Activated CD4-positive, alpha-beta T cell treated with anti-CD3 and anti-CD28 coated beads, Interleukin-2, amount 50 U/mL, for 16 hours (primary cell): ENCODE data around the gene HERC6.
"Not testable (repeated sequence)": the region's sequence is repeated elsewhere in the genome, so short reads cannot be mapped to it uniquely, and the experiment has no call there.

Experiments
- DNase-seq: peaks from one replicate; pipeline ENCODE4 v3.0.0-alpha.2; 2020

The HERC6 gene

GRCh38 chr4:88391703-88392102 lies 13.1 kb downstream of the HERC6 start:
- no peak for DNase-seq

GRCh38 chr4:88396681-88397080 lies 18.0 kb downstream of the HERC6 start:
- no peak for DNase-seq

DNA sequence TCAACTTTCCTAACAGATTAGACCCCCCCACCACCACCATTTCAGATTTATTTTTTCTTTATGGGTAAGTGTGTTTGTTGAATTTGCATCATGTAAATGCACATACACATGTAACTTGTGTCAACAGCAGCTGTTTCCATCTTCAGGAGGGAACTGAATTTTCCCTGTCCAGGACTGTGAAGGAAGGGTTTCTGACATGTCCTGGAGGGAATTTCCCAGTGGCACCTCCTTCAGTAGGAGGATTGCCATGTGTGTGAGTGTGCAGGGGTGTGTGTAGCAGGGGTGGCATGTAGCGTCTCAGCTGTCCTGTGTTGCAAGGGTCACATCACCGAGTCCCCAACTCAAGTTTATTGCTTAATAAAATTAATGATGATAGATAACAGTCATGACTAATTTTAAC lies 19.7 kb downstream of the HERC6 start:
- DNase-seq, result no peak

DNA sequence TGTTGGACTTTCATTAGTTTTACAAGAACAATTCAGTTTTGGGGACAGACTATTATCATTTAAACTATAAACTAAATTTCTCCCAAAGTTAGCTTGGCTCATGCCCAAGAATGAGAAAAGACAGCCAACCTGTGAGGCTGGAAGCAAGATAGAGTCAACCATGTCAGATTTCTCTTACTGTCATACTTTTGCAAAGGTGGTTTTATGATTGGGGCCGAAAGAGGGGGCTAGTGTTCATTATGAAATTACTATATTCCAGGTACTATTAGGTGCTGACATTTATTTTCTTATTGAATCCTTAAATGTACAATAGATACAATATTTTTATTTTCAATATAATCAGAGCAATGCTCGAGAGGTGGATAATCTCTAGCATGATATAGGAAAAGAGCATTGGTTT lies 30.6 kb downstream of the HERC6 start:
- DNase-seq, result no peak

DNA sequence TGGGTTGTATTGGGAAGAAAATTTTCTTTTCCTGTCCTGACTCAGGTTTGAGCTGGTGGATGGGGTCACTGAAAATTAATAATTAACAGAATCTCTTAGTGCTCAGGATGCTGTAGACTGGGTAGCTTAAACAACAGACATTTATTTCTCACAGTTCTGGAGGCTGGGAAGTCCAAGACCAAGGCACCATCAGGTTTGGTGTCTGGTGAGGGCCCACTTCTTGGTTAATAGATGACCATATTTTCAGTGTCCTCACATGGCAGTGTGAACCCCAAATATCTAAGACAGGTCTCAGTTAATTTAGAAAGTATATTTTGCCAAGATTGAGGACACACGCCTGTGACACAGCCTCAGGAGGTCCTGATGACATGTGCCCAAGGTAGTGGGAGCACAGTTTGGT lies 31.1 kb downstream of the HERC6 start:
- no peak for DNase-seq

DNA sequence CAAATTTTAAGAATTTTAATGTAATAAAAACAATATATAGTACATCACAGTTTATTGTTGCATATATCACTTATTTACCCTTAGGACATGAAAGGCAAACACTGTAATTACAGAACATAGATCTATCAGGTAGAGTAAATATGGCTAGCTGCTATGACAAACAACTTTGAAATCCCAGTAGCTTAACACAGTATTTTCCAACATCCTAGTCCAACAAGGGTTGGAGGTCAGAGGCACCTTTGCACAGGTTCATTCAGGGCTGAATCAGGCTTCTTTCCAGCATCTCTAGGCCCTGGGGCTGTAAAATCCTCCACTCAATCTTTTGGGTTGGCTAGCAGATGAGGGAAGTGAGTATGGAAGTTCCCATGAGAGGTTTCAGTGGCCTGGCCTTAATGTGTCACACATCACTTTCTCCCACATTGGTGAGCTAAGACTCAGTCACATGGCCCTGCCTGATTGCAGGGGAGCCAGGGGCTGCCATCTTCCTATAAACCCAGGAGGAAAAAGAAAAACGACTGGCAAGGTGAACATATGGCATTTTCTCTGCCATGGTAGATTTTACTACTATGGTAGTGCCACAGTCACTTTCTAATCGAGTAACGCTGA lies 32.9 kb downstream of the HERC6 start:
- DNase-seq, result no peak

DNA sequence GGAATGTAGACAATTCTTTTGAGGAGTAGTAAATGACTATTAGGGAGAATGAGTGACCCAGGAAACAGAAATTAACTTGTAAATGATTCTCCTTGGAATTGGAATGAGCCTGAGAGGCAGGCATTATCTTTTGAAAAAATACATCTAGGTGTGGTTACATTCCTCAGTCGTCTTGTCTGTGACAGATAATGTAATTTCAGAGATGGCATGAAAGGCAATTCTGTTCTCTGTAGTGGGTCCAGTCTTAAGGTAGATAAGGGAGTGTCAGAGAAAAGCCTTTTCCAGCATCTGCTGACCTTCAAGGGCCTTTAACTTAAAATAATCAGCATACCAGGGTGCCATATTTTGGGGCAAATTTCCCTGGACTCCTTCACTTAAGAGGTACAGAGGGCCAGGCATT lies 35.1 kb downstream of the HERC6 start:
- no peak for DNase-seq

DNA sequence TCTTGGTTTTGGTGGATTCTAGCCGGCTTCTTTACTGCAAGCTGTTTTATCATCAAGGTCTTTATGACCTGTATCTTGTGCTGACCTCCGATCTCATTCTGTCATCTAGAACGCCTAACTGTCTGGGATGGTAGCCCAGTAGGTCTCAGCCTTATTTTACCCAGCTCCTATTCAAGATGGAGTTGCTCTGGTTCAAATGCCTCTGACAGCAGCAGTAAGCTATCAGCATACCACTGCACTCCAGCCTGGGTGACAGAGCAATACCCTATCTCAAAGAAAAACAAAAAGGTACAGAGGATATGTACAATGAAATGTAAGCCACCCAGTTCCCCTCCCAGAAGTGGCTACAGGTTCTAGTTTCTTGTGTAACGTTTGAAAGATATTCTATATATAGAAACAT lies 36.1 kb downstream of the HERC6 start:
- DNase-seq, result no peak

- DNase-seq, result no peak
Measured at GRCh38 chr4:88415982-88416381, 37.3 kb downstream of the HERC6 start.

- no peak for DNase-seq
Measured at GRCh38 chr4:88418411-88418810, 39.8 kb downstream of the HERC6 start.

- no peak for DNase-seq
Measured at GRCh38 chr4:88419874-88420273, 41.2 kb downstream of the HERC6 start.

DNA sequence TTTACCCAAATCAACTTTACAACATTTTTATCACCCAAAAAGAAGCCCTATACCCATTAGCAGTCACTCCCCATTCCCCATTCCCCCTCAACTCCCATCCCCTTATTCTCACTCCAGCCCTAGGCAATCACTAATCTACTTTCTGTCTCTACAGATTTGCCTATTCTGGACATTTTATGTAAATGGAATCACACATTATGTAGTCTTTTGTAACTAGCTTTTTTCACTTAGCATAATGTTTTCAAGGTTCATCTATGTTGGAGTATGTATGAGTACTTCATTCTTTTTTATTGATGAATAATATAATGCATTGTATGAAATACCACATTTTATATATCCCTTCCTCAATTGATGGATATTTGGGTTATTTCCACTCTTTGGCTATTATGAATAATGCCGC lies 42.2 kb downstream of the HERC6 start:
- DNase-seq, result no peak

DNA sequence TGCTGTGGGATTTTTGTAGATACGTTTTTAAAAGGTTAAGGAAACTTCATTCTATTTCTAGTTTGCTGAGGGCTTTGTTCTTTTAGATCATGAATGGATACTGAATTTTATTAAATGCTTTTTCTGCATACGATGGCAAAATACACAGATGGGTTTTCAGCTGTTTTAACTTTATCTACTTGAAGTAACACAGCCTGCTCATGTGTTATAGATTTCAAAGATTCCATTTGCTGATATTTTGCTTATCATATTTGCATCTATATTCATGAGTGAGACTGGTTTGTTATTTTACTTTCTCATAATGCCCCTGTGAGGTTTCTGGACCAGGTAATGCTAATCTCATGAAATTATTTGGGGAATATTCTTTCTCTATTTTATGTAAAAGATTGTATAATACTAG lies 43.8 kb downstream of the HERC6 start:
- DNase-seq, result no peak

DNA sequence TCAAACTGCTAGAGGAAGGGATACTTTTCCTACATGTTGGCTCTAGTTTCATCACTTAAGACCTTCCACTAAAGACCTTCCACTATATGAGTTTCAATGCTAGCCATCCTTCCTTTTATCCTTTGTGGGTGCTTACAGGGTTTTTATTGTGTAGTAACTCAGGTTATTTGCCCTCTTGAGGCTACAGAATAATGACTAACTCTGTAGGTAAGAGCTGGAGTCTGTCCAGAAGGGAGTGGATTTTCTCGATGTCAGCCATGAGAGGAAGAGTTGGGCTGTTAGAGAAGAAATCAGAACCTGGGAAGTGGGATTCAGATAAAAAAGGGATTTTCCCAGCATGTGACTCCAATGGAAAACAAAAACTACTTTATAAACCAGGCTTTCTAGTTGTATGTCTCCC lies 50.7 kb downstream of the HERC6 start:
- no peak for DNase-seq

DNA sequence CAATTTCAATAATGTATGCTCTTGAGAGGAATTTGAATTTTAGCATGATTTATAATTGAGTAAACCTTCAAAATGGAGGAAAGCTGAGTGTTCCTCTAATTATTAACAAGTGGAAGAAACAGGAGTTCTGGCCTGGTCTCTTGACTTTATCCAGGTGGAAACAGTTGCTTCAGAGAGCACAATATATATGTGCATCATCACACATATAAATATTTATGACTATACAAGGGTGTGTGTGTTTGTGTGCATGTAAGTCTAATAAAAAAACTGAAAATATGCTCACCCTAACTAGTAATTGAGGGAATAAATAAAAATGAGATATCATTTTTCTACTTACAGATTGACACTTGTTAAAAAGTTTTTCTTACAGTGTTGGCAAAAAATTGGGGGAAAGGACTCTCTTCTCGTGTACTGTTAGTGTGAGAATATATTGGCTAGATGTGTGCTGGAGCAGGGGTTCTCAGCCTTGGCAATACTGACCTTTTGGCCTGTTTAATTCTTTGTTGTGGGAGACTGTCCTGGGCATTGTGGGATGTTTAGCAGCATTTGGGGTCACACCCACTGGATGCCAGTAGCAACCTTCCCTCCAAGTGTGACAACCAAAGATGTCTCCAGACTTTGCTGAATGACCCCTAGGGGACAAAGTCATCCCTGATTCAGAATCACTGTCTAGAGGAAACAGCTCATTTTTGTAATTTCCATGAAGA lies 57.5 kb downstream of the HERC6 start:
- no peak for DNase-seq

DNA sequence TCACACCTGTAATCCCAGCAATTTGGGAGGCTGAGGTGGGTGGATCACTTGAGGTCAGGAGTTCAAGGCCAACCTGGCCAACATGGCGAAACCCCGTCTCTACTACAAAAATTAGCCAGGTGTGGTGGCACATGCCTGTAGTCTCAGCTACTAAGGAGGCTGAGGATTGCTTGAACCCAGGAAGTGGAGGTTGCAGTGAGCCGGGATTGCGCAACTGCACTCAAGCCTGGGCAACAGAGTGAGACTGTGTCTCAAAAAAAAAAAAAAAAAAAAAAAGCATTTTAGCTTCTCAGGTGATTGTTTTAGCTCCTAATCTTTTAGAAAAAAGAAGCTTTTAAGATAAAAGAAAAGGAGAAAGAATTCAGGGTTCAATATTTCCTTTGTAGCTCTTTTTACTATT lies 59.2 kb downstream of the HERC6 start:
- not testable (repeated sequence) for DNase-seq

GRCh38 chr4:88439161-88439760 lies 60.6 kb downstream of the HERC6 start:
- no peak for DNase-seq

DNA sequence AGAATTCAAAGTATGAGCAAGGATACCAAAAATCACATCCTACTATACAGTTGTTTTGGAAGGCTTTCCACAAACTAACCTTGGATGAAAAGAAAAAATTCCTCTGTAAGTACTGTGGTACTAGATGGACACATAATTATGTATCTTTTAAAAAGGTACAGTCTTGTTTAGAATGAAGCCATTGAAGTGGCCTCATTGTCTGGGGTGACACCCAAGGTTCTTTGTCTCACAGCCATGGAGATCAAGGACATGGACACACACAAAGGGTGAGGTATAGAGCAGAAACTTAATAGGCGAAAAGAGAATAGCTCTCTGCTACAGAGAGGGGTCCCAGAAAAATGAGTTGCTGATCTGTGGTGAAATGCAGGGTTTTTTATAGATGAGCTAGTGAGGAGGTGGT lies 61.5 kb downstream of the HERC6 start:
- no peak for DNase-seq

DNA sequence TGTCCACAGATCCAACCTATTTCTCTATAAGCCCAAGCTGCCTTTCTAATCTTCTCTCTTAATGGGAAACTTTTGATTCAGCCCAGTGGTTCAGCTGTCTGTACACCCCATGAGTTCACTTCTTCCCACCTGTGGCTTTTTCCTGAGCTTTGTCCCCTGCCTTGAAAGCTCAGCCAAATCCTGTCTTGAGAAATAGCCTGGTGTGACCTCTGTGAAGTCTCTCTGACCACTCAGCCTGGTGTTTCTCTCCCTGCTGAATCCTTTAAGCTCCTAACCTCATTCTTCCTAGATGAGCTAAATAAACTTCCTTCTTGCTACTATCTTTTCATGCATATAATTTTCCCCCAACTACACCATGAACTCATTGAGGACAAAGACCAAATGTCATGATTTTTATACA lies 63.0 kb downstream of the HERC6 start:
- DNase-seq, result no peak

- no peak for DNase-seq
Measured at GRCh38 chr4:88442689-88443191, 64.1 kb downstream of the HERC6 start.

DNA sequence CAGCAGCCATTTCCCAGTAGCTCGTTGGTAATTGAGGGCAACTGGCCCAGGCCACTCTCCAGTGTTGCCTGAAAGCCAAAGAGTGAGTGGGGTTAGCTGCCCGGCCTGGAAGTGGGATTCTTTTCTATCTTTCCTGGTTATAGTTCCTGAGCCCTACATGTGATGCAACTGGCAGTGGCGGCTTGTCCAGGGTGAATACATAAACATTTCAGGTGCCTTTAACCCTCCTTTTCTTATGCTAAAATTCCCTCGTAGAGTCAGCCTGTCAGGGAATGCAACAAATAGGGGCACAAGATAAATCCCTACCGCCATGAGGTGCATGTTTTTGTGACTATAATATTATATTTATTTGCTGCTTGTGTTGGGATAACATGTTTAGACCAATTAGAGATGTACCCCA lies 64.8 kb downstream of the HERC6 start:
- DNase-seq, result no peak

GRCh38 chr4:88445252-88445651 lies 66.6 kb downstream of the HERC6 start:
- DNase-seq, result no peak

DNA sequence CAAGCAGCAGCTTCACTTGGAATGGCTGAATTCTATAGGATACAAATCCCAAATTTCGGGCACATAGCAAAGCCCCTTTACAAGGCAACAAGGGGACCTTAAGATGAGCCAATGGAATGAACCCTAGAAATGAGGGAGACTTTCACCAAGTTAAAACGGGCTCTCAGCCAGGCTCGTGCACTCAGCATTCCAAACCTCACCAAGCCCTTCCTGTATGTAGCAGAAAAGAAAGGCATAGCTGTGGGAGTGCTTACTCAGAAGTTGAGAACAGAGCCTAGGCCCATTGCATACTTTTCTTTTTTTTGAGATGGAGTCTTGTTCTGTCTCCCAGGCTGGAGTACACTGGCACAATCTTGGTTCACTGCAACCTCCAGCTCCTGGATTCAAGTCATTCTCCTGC lies 67.5 kb downstream of the HERC6 start:
- DNase-seq, result no peak

DNA sequence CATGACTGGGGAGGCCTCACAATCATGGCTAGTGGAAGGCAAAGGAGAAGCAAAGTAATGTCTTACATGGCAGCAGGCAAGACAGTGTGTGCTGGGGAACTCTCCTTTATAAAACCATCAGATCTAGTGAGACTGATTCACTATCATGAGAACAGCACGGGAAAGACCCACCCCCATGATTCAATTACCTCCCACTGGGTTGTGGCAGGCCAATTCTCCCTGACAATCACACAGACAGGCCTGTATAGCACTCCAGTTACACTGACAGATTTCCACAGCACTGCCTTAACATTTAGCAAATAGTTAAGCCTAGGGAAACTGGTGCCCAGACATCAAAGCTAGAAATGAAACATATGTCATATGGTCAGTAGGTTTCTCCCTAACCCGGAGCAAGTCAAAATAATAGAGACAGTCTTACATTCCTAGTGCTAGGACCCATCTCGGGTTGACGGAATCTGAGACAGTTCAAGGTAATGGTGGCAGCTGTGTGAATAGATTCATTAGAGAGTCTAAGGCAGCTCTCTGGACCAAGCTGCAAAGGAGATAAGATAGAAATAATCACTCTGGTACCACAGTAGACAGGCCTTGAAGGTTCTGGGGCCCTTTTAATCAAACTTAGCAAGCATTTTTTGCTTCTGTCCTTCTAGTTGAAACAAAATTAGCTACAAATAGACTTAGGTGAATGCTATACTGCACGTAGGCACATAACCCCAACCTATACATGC lies 68.9 kb downstream of the HERC6 start:
- no peak for DNase-seq
